K562 (cell line): ENCODE results near the gene KLHL22. TPM values are rescaled to one million over a fixed set of nuclear protein-coding genes. Genes with fewer than 3 reads are reported as not detected.
A peak's percentile ranks its signal among the peaks of the same experiment; 100 is the strongest.

Experiments
- ATAC-seq: fragments of 200-7000 bp; cut with Tn5 transposase; 3 replicates; pipeline ENCODE4 v1.9.1; 2020; ENCODE audit warnings: moderate library complexity
- BruUV-seq: library from RNA; stranded (reverse); fragments of 400-500 nt; replicated peaks from 2 replicates; lab custom pipeline; 2021; lab: Mats Ljungman, UMichigan
- CTCF ChIA-PET: fragments of 300-600 bp; formaldehyde crosslinking; extraction: SDS; loops from one replicate; lab custom pipeline; 2021; ENCODE audit warnings: low intra/inter-chr PET ratio; lab: Yijun Ruan, JAX
- POLR2A ChIA-PET: fragments of 300-600, 350-650 bp; sonication (Branson Sonifier 250); formaldehyde crosslinking; extraction: SDS; loops from one replicate; lab custom pipeline; 2021; ENCODE audit warnings: antibody characterized with exemption, inconsistent platforms; lab: Yijun Ruan, JAX
- DNase-seq, 4 experiments: peaks; one replicate each; pipeline versions ENCODE4 v3.0.0 to v3.0.0-alpha.2; 2011 to 2018; ENCODE audit warnings: low spot score in 3 of 4, mixed read lengths in 3 of 4; ENCODE audit errors: extremely low read depth in 1 of 4
- FAIRE-seq: peaks from 2 replicates; lab custom pipeline; 2011; peaks lifted over from hg19 to GRCh38; lab: Jason Lieb, UNC
- H2AFZ ChIP-seq: 2 replicates; pipeline ENCODE4 v1.6.0; 2011; ENCODE audit warnings: low read depth, low read length, control low read depth, inconsistent platforms
- H3K27ac ChIP-seq: fragments of 200-600 bp; 3 replicates; pipeline ENCODE4 v1.8.0; 2011; ENCODE audit warnings: low read depth, mild to moderate bottlenecking, control low read depth, inconsistent platforms, low read length, moderate library complexity, mixed read lengths; ENCODE audit errors: extremely low read depth
- H3K27me3 ChIP-seq, 2 experiments: fragments of 300-600 bp in 1 of 2; 2 replicates in 1 of 2; 3 replicates in 1 of 2; pipeline versions ENCODE4 v1.6.0 to v1.8.0; 2011; ENCODE audit warnings: inconsistent platforms in 2 of 2, low read length in 2 of 2, mild to moderate bottlenecking in 1 of 2, mixed read lengths in 1 of 2, moderate library complexity in 1 of 2; ENCODE audit not compliant: control insufficient read depth in 2 of 2, insufficient read depth in 2 of 2
- H3K36me3 ChIP-seq: fragments of 300-600 bp; 3 replicates; pipeline ENCODE4 v1.8.0; 2011; ENCODE audit warnings: mild to moderate bottlenecking, low read length, inconsistent platforms; ENCODE audit not compliant: control insufficient read depth, insufficient read depth
- H3K4me1 ChIP-seq, 2 experiments: fragments of 200-600 bp in 1 of 2; replicated peaks in 1 of 2; 2 replicates in 1 of 2; 3 replicates in 1 of 2; pipeline versions ENCODE4 v1.5.1 to v1.8.0; 2011; ENCODE audit warnings: inconsistent platforms in 2 of 2, low read length in 2 of 2, mild to moderate bottlenecking in 1 of 2, mixed read lengths in 1 of 2, moderate library complexity in 1 of 2; ENCODE audit not compliant: control insufficient read depth in 2 of 2, insufficient read depth in 2 of 2
- H3K4me2 ChIP-seq: 2 replicates; pipeline ENCODE4 v1.6.1; 2011; ENCODE audit warnings: low read length, control low read depth, inconsistent platforms, mixed read lengths; ENCODE audit not compliant: insufficient read depth
- H3K4me3 ChIP-seq: fragments of 200-600 bp; sonication (generic), shearing (Covaris generic); 2 replicates; pipeline ENCODE4 v1.5.1; 2016; ENCODE audit warnings: control low read depth, inconsistent platforms
- H3K79me2 ChIP-seq: fragments of 200-600 bp; 3 replicates; pipeline ENCODE4 v1.8.0; 2011; ENCODE audit warnings: low read length, inconsistent platforms; ENCODE audit not compliant: control insufficient read depth, insufficient read depth
- H3K9ac ChIP-seq, 2 experiments: 2 replicates each; pipeline versions ENCODE4 v1.6.0 to v1.6.1; 2011; ENCODE audit warnings: low read depth in 2 of 2, low read length in 2 of 2, control low read depth in 1 of 2, inconsistent platforms in 1 of 2, mild to moderate bottlenecking in 1 of 2, mixed read lengths in 1 of 2; ENCODE audit not compliant: insufficient read depth in 1 of 2
- H3K9me1 ChIP-seq: one replicate; pipeline ENCODE4 v1.6.0; 2011; ENCODE audit warnings: inconsistent platforms, mild to moderate bottlenecking, low read length, moderate library complexity; ENCODE audit not compliant: control insufficient read depth, insufficient read depth
- H3K9me3 ChIP-seq: replicated peaks from 2 replicates; pipeline ENCODE4 v1.5.1; 2011; ENCODE audit warnings: low read depth, low read length, inconsistent platforms; ENCODE audit not compliant: control insufficient read depth, insufficient read depth
- H4K20me1 ChIP-seq: replicated peaks from 2 replicates; pipeline ENCODE4 v1.6.1; 2011; ENCODE audit warnings: low read length, inconsistent platforms, mixed read lengths; ENCODE audit not compliant: control insufficient read depth, insufficient read depth
- ARHGAP35 ChIP-seq: fragments of 450-650 bp; IDR thresholded peaks from 2 replicates; pipeline ENCODE4 v1.6.1; 2018; ENCODE audit not compliant: partially characterized antibody
- ARID2 ChIP-seq: fragments of 450-650 bp; IDR thresholded peaks from 2 replicates; pipeline ENCODE4 v1.6.1; 2017; ENCODE audit warnings: antibody characterized with exemption, mild to moderate bottlenecking
- ATF3 ChIP-seq, 2 experiments: fragments of 450-650 bp in 1 of 2; sonication (generic) in 1 of 2; formaldehyde crosslinking in 1 of 2; IDR thresholded peaks in 1 of 2; conservative IDR thresholded peaks in 1 of 2; 2 replicates each; pipeline versions ENCODE4 v1.6.1 to v1.8.1; 2016 to 2023; ENCODE audit warnings: mild to moderate bottlenecking in 2 of 2, moderate library complexity in 2 of 2, inconsistent platforms in 1 of 2, missing genetic modification reagents in 1 of 2
- DLX4 ChIP-seq: fragments of 250-450 bp; sonication (Bioruptor Pico); IDR thresholded peaks from 2 replicates; pipeline ENCODE4 v1.6.1; 2021; ENCODE audit warnings: mild to moderate bottlenecking
- ELF4 ChIP-seq: fragments of 450-650 bp; formaldehyde crosslinking; IDR thresholded peaks from 2 replicates; pipeline ENCODE4 v1.4.0; 2022; ENCODE audit warnings: missing genetic modification characterization
- FOXK1 ChIP-seq: sonication (generic); formaldehyde crosslinking; IDR thresholded peaks from 2 replicates; pipeline ENCODE4 v1.8.0; 2022; ENCODE audit warnings: missing genetic modification reagents, mild to moderate bottlenecking, borderline replicate concordance
- HDAC1 ChIP-seq, 2 experiments: fragments of 450-650 bp; IDR thresholded peaks; 2 replicates each; pipeline ENCODE4 v1.6.1; 2016 to 2017; ENCODE audit warnings: inconsistent platforms in 1 of 2, mild to moderate bottlenecking in 1 of 2, moderate library complexity in 1 of 2
- HNRNPLL ChIP-seq: fragments of 200-400 bp; formaldehyde crosslinking; IDR thresholded peaks from 2 replicates; pipeline ENCODE4 v1.6.1; 2017; ENCODE audit warnings: low read length, low read depth, mild to moderate bottlenecking; ENCODE audit not compliant: poor library complexity, severe bottlenecking
- JUND ChIP-seq, 2 experiments: IDR thresholded peaks; 2 replicates in 1 of 2; 3 replicates in 1 of 2; pipeline ENCODE4 v1.6.1; 2011; ENCODE audit warnings: borderline replicate concordance in 2 of 2, low read depth in 2 of 2, low read length in 2 of 2, improper control_type of control experiment in 1 of 2, missing biosample characterization in 1 of 2, missing genetic modification characterization in 1 of 2, missing genetic modification reagents in 1 of 2
- MCM7 ChIP-seq, 2 experiments: fragments of 450-650 bp; IDR thresholded peaks; 2 replicates each; pipeline ENCODE4 v1.6.1; 2016 to 2018
- MLLT1 ChIP-seq, 2 experiments: fragments of 450-650 bp; IDR thresholded peaks; 2 replicates each; pipeline ENCODE4 v1.6.1; 2016
- NFIC ChIP-seq: fragments of 450-650 bp; IDR thresholded peaks from 2 replicates; pipeline ENCODE4 v1.6.1; 2017; ENCODE audit warnings: mild to moderate bottlenecking, inconsistent platforms
- POLR2H ChIP-seq: IDR thresholded peaks from 2 replicates; pipeline ENCODE4 v1.6.1; 2016; ENCODE audit warnings: missing genetic modification characterization, low read depth, mild to moderate bottlenecking, control low read depth, missing compliant biosample characterization, moderate library complexity
- RBM14 ChIP-seq: fragments of 200-400 bp; formaldehyde crosslinking; IDR thresholded peaks from 2 replicates; pipeline ENCODE4 v1.6.1; 2018; ENCODE audit warnings: low read depth, mild to moderate bottlenecking, low read length, moderate library complexity, borderline replicate concordance; ENCODE audit not compliant: insufficient read depth
- TARDBP ChIP-seq: fragments of 450-650 bp; IDR thresholded peaks from 2 replicates; pipeline ENCODE4 v1.6.1; 2016
- WHSC1 ChIP-seq: IDR thresholded peaks from one replicate; pipeline ENCODE4 v1.6.1; 2012; ENCODE audit warnings: low read length, control low read depth, inconsistent platforms
- ZNF124 ChIP-seq: sonication (generic); formaldehyde crosslinking; IDR thresholded peaks from 2 replicates; pipeline ENCODE4 v1.8.1; 2022; ENCODE audit warnings: missing genetic modification reagents
- ZNF263 ChIP-seq: sonication (generic); formaldehyde crosslinking; IDR thresholded peaks from 2 replicates; pipeline ENCODE4 v1.8.0; 2022; ENCODE audit warnings: mild to moderate bottlenecking, missing genetic modification reagents, borderline replicate concordance
- ZNF764 ChIP-seq: fragments of 250-450 bp; sonication (Bioruptor Pico); IDR thresholded peaks from 2 replicates; pipeline ENCODE4 v1.4.0; 2020; ENCODE audit warnings: low read depth, mild to moderate bottlenecking, moderate library complexity
- WGBS: fragments of 100-300 bp; shearing (Covaris generic); methylation state at CpG from one replicate; pipeline ENCODE4 v1.1.6; 2016; ENCODE audit warnings: low coverage, mixed read lengths; ENCODE audit not compliant: insufficient coverage; ENCODE audit errors: missing lambda C conversion rate; 5-methylcytosine and 5-hydroxymethylcytosine counted together
- in situ Hi-C: fragments of 300-500 bp; cut with MboI; formaldehyde crosslinking; loops from 4 replicates; pipeline ENCODE4 v1.15.0; 2018; ENCODE audit warnings: inconsistent platforms, mixed read lengths
- intact Hi-C: fragments of 100-400 bp; cut with micrococcal nuclease; formaldehyde crosslinking; loops from 2 replicates; pipeline ENCODE4 v1.14.2; 2022
- polyA plus RNA-seq, 8 experiments: library from polyadenylated mRNA; depleted of rRNA in 4 of 8; stranded (reverse) in 5 of 8; unstranded in 3 of 8; fragments of >200 nt; fragmentation: Nextera tagmentation in 2 of 8; fragmentation: Illumina TruSeq in 1 of 8; extraction: Ambion mirVana in 2 of 8; extraction: Trizol in 1 of 8; gene quantifications; 2 replicates each; pipeline versions ENCODE4 v1.2.1 to v1.2.3, GENCODE V29; 2011 to 2014; ENCODE audit warnings: inconsistent platforms in 1 of 8, missing spikeins in 1 of 8
- total RNA-seq, 7 experiments: library from RNA; depleted of rRNA in 6 of 7; stranded (reverse); fragments of >200 nt in 6 of 7; fragmentation: Illumina TruSeq in 2 of 7; extraction: Trizol in 2 of 7; gene quantifications; 2 replicates each; pipeline versions ENCODE4 v1.2.1 to v1.2.3, GENCODE V29; 2011 to 2021; ENCODE audit warnings: low replicate concordance in 1 of 7

The KLHL22 gene
- total and polyA plus RNA-seq, 9 of the 15 experiments (the other 6 are each of a cell fraction or from before 2014, with no cell fraction given), result 1.3 to 25.6 (median 15.2) TPM

GRCh38 chr22:20532256-20532993 is 36.8 kb upstream of the KLHL22 start:
- Histone ChIP-seq H3K27me3 (no peaks in the 10 kb centered on the region), H3K79me2 (peaks cover 91% of the 10 kb centered on the region), H3K27ac (no peak overlapping the region; the same call in 2 of the 3 replicates), H3K9ac (peak overlapping the region in 1 of 2 experiments; percentile 65; a peak in 2 of 4 replicates), H3K9me1 (peaks cover 31% of the 10 kb centered on the region), H3K4me3 (no peak overlapping the region), H2AFZ (no peak overlapping the region), H4K20me1 (peaks cover 78% of the 10 kb centered on the region), H3K4me1 (peaks cover under 1 to 47% of the 10 kb centered on the region in 2 experiments; a peak in 3 of 5 replicates), H3K4me2 (no peak overlapping the region), H3K36me3 (peaks cover 79% of the 10 kb centered on the region), H3K9me3 (no peaks in the 10 kb centered on the region)
- ATAC-seq, result peak; percentile 38
- ChIA-PET POLR2A (interaction anchor here (0.6 to 68.9 kb wide), 7 partner anchors 13 to 1977 kb away, joined by 3 to 1693 read pairs (median 4); partner anchors contain the start of gene MED15), CTCF (interaction anchor here (0.7 kb wide), 1 partner anchor 140 kb away, joined by 3 read pairs; no protein-coding TSS in a partner anchor)
- intact Hi-C loops, result no loop called here
- FAIRE-seq, result no peak
- no peak for DNase-seq
- in situ Hi-C loops, result no loop called here
- BruUV-seq, result no TSS peak
- 84% methylated on average over 10 of the region's 10 CpGs for WGBS
- TF ChIP-seq WHSC1, result peak; percentile 16
- no peak for TF ChIP-seq JUND (IDR thresholded peaks at IDR 0.05; ENCODE audit: borderline replicate concordance, low read depth, low read length)
- no peak for TF ChIP-seq JUND (tag; IDR thresholded peaks at IDR 0.05; ENCODE audit: borderline replicate concordance, low read depth, low read length)
- TF ChIP-seq ZNF263, result 0 out of 2 replicates have a peak, but pooled peaks have one; percentile 37
- TF ChIP-seq RBM14, result no peak
- TF ChIP-seq ZNF124 (CRISPR knock-in tag), result no peak
- no peak for TF ChIP-seq HDAC1 (IDR thresholded peaks at IDR 0.05)
- TF ChIP-seq ELF4 (CRISPR knock-in tag), result no peak
- no peak for TF ChIP-seq DLX4 (CRISPR knock-in tag)
- TF ChIP-seq ARHGAP35, result no peak
- TF ChIP-seq ATF3 (IDR thresholded peaks at IDR 0.05), result no peak
- TF ChIP-seq ATF3 (CRISPR knock-in tag; conservative IDR thresholded peaks at IDR 0.05), result peak; percentile 34; the same call in 1 of the 2 replicates
- TF ChIP-seq TARDBP, result no peak
- TF ChIP-seq MCM7 (IDR thresholded peaks at IDR 0.05), result no peak
- TF ChIP-seq ZNF764 (CRISPR knock-in tag), result no peak
- peak; percentile 27 for TF ChIP-seq HNRNPLL
- TF ChIP-seq MLLT1 (IDR thresholded peaks at IDR 0.05), result no peak
- no peak for TF ChIP-seq POLR2H (tag)
- TF ChIP-seq FOXK1 (CRISPR knock-in tag), result peak; percentile 63; the same call in 1 of the 2 replicates
- no peak for TF ChIP-seq NFIC
- no peak for TF ChIP-seq ARID2
